Activated T-helper 1 cell treated with Interleukin-2 at 50 U/mL for 16 hours (primary cell): ENCODE measurements around the gene XYLT1.
"Not testable (repeated sequence)": the region's sequence is repeated elsewhere in the genome, so short reads cannot be mapped to it uniquely, and the experiment has no call there.

ENCODE experiments used
- DNase-seq: peaks from one replicate; pipeline ENCODE4 v3.0.0-alpha.2; 2020; ENCODE audit warnings: low read depth

XYLT1 gene

DNA sequence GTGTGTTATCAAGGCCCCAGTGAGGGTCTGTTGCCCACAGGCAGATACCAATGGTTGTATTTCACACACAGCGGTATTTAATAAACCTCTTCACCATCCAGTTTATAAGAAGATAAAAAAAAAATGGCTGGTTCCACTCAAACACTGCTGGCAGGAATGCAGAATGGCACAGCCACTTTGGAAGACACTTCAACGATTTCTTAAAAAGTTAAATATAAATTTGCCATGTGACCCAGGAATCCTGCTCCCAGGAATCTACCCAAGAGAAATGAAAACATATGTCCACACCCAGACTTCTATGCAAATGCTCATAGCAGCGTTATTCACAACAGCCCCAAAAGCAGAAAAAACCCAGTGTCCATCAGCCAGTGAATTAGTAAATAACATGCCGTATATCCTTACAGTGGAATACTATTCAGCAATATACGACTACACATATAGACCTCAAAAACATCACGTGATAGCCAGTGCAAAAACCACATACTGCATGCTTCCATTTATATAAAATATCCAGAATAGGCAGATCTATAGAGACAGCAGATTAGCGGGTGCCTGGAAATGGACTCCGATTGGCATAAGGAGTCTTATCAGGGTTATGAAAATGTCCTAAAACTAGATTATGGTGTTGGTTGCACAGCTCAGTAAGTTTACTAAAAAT, 38.7 kb downstream of the XYLT1 start:
- no peak for DNase-seq

DNA sequence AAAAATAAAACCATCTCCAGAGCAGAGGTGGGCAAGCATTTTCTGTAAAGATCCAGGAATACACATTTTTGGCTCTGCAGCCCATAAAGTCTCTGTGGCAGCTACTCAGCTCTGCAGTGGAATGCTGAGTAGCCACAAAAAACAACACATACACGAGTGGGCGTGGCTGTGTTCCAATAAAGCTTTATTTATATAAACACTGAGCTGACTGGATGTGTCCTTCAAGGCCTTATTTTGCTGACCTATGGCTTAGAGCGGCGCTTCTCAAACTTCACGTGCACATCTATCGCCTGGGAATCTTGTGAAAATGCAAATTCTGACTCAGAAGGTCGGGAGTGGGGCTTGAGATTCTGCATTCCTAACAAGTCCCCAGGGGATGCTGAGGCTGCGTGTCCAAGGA, 39.7 kb downstream of the XYLT1 start:
- no peak for DNase-seq

DNA sequence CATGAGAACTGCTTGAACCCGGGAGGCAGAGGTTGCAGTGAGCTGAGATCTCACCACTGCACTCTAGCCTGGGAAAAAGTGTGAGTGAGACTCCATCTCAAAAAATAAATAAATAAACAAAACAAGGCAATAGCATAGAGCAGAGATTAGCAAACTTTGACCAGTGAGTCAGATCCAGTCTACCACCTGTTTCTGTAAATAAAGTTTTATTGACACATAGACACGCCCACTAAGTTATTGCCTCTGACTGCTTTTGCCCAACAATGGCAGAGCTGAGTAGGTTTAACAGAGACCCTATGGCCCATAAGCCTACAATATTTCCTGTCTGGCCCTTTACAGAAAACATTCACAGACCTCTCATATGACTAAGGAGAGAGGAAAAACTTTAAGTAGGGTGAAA, 44.3 kb downstream of the XYLT1 start:
- DNase-seq = no peak

DNA sequence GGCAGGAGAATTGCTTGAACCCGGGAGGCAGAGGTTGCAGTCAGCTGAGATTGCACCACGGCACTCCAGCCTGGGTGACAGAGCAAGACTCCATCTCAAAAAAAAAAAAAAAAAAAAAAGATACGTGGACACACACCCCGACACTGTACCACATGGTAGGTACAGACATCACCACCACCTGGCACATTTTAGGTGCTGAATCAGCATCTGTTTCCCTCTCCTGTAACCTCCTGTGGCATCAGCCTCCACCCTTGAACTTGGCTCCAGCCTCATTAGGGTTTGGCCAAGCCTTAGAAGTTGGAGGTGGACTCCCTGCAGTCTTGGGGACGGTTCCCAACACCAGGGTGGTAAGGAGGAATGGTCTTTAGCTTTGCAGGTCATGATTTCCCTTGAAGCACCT, 46.0 kb downstream of the XYLT1 start:
- DNase-seq = no peak

DNA sequence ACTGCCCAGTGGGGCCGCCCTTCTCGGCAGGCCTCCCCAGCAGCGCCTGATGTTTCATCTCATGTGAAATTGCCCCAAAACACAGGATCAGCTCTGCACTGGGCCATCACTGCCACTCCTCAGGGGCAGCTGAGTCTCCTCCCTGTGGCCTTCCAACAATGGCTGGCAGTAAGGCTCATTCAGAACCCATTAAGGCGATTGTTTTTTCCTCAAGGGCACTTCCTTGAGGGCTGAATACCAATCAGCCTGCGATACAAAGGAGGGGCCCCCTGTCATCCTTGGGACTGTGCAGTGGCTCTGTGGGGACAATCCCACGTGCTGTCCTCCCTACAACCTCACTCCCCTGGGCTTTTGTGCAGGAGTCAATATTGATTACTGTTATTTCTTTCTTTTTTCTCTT, 47.5 kb downstream of the XYLT1 start:
- DNase-seq = no peak

DNA sequence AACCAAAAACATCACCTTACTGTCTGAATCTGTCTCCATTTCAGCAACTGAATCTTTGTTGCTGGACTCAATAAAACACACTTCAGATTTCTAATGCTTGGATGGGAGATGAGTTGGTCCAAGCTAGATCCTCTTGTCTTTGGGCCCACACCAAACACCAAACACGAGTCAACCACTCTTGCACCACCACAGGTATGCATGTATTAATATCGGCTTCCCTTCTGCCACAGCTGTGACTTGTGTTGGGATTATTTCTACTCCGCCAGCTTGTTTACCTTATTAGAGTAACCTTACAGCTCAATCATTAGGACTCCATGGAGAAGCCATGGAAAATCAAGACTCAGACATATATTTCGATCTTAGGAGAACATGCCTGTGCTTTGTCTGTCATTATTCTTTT, 49.9 kb downstream of the XYLT1 start:
- no peak for DNase-seq

DNA sequence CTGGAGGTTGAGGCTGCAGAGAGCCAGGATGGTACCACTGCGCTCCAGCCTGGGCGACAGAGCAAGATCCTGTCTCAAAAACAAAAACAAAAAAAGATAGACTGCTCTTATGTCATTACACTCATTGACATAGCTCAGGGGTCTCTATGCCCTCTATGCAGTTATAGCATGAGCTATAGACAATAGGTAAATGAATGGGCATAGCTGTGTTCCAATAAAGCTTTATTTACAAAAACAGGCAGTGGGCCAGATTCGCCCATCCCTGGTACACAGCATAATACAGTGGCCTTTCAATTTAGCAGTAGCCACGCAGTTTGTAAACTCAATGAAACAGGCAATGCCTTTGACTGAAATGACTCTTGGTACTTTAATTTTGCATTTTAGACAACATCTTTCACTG, 51.5 kb downstream of the XYLT1 start:
- no peak for DNase-seq

DNA sequence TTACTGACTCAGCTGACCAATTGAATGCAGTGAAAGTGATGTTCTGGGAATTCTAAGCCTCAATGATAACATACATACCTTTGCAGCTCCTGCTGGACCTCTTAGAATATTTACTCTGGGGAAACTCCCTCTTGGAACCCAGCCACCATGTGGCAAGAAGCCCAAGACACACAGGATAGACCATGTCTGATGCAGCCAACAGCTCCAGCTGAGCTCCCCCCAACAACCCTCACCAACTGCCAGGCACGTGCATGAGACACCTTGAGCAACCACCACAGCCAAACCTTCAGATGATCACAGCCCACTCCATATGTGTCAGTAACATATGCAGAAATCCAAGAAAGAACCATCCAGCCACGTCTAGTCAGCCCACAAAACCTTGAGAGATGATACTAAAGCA, 53.0 kb downstream of the XYLT1 start:
- DNase-seq = no peak

DNA sequence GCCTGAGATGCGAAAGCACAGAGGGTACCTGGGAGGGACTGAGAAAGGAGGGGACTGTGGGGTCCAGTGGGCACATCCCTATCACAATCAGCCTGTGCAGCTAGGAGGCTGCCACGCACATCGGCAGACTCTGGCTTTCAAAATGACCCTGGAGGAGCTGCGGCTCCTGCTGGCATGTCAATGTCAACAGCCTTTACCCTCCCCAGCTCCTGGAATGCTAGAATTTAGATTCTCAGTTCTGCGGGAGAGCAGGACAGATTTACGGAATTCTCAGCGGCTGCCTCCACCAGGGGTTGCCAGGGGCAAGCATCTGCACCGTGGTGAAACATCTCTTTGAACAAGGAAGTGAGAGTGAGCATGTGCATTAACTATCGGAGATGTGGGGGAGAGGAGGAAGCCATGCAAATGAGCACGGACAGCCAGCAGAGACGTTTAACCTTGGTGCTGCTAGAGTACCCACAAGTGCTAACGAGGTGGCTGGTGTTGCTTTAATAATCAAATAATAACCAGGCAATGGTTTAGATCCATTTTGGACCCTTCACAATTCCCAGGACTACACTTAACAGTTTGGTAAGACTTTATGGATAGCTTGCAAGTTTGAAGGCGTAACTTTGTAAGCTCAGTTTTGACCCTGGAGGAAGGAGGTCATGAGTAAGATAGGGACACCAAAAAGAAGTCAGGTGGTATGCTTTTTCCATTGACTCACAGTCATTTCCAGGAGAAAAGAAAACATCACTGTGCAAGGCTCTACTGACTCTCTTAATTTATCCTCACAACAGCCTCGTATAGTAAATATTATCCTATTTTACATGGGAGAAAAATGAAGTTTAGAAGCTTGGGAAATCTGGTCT, 54.1 kb downstream of the XYLT1 start:
- DNase-seq = peak; percentile 7

DNA sequence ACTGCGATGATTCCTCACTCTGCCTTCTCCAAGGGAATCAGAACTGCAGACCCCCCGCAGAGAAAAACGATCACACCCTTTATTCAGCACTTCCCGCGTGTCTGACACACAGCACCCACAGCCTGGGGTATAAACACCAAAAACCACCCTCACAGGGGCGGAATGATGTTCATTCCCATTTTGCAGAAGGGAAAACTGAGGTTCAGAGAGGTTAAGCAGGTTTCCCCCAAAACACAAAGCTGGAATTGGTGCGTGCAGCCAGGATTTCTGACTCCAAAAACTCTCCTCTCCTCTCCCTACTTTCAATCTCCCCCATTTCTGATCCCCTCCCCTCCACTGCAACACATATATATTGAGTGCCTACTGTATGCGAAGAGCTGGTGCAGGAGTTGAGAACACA, 55.8 kb downstream of the XYLT1 start:
- DNase-seq = no peak

DNA sequence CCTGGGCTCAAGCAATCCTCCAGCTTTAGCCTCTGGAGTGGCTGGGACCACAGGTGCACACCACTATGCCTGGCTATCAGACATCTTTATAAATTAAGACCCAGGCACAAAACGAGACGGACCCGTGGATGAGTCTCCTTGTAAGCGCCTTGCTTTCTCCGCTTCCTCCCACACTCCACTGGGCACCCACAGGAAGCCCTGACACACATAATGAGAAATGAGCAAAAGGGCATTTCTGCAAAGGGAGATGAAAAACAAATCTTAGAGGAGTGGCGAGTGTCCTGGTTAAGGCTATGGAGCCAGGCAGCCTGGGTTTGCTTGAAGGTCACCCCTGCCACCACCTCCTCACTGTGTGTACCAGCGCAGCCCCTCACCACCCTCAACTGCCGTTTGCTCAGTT, 56.3 kb downstream of the XYLT1 start:
- DNase-seq = no peak

DNA sequence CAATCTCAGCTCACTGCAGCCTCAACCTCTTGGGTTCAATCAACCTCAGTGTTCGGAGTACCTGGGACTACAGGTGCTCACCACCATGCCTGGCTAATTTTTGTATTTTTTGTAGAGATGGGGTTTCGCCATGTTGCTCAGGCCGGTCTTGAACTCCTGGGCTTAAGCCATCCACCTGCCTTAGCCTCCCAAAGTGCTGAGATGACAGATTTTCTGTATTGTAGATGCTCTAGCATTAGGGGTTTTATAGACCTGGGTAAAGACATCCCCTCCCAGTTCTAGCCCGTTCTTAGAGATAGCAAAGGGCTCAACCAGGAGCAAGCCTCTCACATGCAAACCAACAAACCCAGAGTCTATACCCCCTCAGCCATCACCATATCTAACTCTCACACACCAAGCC, 57.3 kb downstream of the XYLT1 start:
- no peak for DNase-seq

DNA sequence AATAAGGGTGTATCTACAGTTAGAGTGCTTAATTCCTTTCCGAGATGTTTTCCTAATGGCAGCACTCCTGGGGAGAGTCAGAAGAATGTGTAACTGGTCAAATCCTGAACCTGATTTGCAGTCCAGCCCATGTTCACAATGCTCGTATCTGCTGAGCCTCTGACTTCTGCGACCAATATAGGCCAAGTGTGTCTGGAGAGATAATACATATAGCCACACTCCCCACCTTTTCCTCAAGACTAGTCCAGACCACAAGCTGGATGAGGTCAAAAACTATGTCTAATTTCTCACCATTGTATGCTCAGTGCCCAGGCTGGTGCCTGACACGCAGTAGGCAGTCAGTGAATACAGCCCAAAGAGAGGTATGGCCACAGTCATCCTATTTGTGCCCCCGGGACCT, 58.0 kb downstream of the XYLT1 start:
- no peak for DNase-seq

DNA sequence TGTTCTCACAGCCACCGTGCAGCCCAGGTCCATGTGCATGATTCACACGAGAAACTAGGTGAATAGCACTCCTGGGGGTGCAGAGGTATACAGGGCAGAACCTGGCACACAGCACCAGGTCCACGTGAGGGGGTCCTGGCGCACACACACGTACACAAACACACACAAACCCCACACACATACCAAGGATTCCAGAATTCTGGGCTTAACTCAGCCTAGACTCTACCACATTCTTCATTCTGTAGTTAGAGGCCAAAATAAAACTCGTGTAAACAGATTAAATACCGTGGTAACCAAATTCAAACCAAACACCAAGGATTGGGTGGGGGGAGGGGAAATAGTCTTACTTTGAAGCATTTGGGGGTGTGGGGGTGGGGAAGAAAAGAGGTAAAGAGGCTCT, 58.5 kb downstream of the XYLT1 start:
- DNase-seq = no peak

DNA sequence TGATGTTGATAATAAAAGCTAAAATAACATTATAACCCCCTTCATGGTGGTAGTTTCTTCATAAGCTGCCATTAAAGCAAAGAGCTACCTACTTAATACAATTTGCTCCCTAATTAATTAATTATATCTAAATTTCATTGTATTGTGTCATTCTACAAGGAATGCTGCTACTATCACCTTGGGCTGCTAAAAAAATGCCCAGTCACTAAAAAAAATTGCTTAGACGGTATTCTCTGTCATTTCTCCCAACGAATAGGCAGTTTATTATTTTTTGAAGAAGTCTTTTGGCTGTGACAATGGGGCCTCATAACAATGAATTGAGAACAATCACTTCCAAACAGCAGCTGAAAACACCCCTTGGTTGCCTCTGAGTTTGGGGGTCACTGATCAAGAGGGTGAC, 59.5 kb downstream of the XYLT1 start:
- no peak for DNase-seq

DNA sequence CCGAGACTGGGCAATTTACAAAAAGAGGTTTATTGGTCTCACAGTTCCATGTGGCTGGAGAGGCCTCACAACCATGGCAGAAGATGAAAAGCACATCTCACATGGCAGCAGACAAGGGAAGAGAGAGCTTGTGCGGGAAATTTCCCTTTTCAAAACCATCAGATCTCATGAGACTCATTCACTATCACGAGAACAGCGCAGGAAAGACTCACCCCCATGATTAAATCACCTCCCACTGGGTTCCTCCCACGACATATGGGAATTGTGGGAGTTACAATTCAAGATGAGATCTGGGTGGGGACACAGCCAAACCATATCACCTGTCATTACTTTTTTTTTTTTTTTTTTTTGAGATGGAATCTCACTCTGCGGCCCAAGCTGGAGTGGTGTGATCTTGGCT, 60.4 kb downstream of the XYLT1 start:
- not testable (repeated sequence) for DNase-seq

DNA sequence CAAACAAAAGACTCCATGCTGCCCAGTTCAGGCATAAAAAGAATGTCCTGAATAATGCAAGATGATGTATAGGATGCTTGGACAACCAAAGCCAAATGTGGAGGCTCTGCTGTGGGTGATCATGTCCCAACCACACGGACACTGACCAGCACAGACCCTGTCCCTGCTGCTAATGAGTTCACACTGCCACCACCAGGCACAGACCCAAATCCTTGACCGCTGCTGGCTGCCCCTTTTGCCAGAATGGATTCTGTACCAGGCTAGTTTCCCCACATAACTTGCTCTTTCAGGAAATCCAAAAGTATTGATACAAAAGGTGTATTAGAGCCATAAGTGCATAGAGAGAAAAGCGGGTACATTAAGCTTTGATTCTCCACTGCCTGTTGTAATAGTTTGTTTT, 60.9 kb downstream of the XYLT1 start:
- no peak for DNase-seq

DNA sequence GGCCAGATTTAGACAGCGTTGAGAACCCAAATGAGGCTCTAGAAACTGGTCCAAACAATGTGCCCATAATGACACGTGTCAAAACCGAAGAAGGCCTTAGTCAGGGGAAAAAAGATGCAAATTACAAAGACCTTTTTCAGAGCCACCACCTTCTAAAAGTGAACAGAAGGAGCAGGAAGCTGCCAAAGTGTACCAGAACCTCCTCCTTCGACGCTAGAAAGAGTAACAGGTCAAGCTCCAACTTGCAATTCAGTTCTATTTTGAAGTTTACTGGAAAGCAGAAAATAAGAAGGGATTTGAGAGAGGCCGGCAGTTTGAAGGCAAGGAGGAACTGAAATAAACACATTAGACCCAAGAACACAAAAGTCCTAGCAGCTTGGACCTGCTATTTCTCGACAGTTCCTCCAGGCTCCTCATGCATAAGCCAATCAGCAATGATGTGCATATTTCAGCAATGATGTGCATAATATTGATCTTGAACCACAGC, 61.8 kb downstream of the XYLT1 start:
- no peak for DNase-seq

DNA sequence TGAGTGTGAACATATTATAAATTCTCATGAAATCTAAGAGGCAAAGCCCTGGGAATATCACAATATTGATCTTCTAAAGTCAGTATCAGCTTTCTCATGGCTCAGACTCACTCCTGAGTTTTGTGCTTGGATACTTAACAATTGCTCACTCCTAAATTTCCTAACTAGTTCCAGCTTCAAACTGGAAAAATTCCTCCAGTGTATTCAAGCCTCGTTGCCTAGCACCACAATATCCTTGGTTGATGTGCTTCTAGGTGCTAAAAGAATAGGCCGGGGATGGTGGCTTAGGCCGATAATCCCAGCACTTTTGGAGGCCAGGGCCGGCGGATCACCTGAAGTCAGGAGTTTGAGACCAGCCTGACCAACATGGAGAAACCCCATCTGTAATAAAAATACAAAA, 62.5 kb downstream of the XYLT1 start:
- no peak for DNase-seq

DNA sequence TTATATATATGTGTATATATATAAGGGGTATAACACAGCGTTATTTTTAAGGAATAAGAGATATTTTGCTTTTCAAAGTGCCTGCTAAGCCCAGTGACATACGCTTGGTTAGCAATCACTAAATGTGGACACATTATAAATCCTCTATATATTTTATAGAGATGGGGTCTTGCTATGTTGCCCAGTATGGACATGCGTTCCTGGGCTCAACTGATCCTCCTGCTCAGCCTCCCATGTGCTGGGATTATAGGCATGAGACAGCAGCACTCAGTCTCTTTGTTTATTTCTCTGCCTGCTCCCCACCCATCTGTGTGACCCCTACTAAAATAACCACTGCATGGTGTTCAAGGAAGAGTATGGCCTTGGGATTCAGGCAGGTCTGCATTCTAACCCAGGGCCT, 63.4 kb downstream of the XYLT1 start:
- no peak for DNase-seq

DNA sequence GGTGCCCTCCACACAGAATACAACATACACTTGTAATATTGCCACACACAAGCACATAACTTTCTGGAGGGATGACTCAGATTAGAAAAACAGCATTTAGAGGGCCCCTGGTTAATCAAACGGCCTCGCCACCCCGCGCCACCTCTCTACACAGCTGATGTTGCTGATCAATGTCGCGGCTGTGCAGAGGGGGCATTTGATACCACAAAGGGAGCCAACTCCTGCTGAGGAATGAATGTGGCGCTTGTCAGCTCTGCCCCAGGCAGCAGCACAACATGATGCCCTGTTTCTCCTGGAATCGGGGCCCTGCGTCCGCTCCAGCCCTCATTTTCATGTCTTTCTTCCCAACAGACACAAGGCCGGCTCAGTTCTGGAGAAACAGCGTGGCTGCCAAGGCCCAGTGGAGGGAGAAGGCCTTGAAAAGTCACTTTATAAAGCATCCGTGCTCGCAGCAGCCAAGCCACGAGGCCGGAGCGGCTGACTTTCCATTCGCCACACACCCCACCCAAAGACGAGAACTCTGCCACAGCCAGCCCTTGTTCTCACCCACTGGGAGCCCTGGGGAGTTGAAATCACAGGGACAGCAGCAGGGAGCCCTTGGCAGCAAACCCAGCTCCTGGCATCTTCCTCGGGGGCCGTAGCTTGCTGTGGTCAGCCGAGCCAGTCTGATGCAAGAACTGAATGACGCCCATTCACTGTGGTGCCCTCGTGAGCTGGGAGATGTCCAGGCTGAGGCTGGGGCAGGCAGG, 65.6 kb downstream of the XYLT1 start:
- no peak for DNase-seq

DNA sequence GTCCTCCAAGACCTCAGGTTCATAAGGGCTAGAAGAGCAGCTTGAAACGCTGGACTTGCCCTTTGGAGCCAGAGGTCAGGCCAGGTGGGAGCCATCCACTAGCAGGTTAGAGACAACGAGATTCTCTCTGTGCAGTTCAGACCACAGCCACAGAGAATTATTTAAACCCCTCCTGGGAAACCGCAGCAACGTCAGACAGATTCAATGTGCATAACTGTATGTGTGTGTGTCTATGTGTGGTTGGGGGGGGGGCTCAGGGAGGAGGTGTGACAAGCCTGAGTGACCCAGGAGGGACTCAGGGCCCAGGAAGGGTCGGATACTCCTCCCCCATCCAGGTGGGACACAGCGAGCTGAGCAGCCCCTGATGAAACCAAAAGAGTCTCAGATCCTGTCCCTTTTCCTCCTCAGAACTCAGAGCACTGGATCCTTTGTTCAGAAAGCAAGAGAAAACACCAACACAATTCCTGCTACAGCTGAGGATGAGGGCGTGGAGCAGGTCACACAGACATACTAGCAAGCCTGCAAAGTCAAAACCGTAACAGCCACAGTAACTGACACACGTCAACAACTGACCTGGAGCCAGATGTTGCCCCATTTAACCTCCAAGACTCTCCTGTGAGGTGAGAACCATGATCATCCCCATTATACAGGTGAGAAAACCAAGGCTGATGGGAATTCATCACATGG, 66.8 kb downstream of the XYLT1 start:
- no peak for DNase-seq
